Esophagus mucosa (tissue), 1 donor: ENCODE results near the gene CCDC68. TPM values are rescaled to one million over a fixed set of nuclear protein-coding genes. Genes with fewer than 3 reads are reported as not detected.
"Not testable (repeated sequence)": the region's sequence is repeated elsewhere in the genome, so short reads cannot be mapped to it uniquely, and the experiment has no call there.

Source experiments
- ATAC-seq: fragments of 200-7000 bp; cut with Tn5 transposase; one replicate; pipeline ENCODE4 v1.9.1; 2020
- total RNA-seq: library from RNA; stranded (reverse); gene quantifications from one replicate; pipeline ENCODE4 v1.2.4, GENCODE V29; 2023
- donor health status: DM: yes; HTN: yes; CAD: no.

The CCDC68 gene
- total RNA-seq, 1 donor from 2014 or later = 1.5 TPM

GRCh38 chr18:54872681-54873080 lies 86.6 kb downstream of the CCDC68 start:
- no peak for ATAC-seq

DNA sequence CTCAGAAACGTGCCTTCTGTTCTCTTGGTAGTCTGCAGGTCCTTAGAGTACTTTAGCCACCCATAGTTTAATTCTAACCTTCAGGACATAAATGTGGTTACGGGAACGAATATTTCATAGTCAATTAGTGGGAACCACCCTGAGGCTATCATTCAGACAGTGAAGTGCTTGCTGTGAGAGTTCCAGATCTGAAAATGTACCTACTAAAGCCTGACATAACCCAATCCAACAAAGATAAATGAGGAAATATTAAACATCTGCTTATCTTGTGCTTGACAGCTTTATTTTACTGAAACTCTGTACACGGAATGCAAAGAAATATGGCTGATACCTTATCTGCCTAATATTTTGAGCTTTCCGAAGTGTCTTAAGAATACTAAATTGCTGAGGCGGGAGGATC lies 88.0 kb downstream of the CCDC68 start:
- ATAC-seq = no peak

DNA sequence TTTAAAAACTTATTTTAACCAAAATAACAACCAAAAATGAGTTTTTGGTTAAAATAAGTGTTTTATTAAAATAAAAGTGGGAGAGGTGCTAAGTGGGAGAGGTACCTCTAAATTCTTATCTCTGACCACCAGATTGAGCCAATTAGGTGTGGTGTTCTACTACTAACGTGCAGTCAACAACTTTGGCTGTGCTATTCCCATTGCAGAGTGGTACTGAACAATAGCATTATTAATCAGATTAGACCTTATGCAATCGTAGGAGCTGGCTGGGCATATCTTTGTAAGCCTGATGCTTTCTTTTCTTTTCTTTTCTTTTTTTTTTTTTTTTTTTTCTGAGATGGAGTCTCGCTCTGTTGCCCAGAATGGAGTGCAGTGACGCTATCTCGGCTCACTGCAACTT lies 92.1 kb downstream of the CCDC68 start:
- no peak for ATAC-seq

DNA sequence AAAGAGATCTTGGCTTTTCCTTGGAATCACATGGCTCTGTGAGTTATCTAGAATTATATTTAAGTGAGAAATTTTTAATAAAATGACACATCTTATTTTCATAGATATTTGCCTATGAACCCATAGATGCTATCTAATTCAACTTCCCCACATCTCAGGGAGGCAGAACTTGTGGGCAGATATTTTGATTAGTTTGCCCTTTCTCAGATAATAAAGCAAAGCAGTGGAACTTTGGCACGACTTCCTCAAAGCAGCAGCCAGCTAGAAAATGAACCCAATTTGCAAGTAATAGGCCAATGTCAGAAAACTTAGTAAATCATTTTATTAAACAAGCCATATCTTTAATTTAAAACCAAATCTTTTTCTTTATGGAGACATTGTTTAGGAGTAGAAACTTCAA lies 98.3 kb downstream of the CCDC68 start:
- ATAC-seq = no peak

DNA sequence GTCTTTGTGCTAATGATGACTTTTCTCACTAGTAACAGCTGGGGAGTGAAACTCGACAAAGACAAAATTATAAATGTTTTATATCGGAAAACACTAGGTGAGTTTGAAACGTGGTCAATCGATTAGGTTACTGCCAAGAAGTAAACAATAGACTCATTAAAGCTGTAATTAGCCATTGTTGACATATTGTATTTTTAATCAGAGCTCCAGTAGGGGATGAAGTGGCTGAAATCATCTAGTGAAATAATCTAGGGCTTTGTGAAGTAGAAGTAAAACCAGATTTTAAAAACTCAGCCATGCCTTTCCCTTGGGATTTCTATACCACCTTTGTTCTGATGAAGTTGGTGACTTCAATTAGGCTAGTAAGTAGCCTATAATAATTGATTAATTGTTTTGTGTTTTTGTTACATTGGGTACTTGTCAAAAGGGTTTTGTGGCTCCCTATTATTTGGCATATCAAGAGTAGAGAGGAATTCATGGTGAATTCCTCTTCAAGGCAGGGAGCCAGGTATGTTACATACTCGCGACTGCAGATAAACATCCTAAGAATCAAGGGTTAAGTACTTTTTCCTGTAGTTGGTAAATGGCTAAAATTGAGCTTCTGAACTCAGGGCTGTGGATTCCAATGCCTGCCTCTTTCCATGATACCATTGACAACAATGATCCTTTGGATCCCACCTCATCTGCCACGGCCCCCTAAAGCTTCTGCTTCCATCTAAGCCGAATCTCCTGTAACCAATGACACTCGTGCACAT lies 99.4 kb downstream of the CCDC68 start:
- ATAC-seq = no peak

DNA sequence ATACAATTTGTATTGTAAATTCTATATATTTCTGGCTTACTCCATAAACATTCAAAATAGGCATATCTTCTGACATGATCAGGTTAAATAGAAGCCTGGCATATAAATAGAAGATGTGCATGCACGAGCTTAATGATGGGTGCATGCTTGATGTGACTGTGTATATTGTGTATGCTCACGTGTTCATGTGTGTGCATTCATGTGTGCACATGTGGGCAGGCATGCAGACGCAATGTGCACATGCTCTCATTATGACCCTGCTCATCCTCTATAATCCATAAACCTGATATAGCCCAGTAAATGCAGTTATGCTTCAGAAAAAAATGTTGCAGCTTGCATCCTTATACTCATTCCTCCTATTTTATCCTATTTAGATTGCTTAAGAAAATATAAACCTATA lies 101.8 kb downstream of the CCDC68 start:
- no peak for ATAC-seq

- ATAC-seq = no peak
Observed at GRCh38 chr18:54856105-54856646, 103.1 kb downstream of the CCDC68 start.

- ATAC-seq = not testable (repeated sequence)
Observed at GRCh38 chr18:54855050-54855449, 104.2 kb downstream of the CCDC68 start.

GRCh38 chr18:54852780-54853675 lies 106.2 kb downstream of the CCDC68 start:
- no peak for ATAC-seq

Other genes with a start within 250 kb of the CCDC68 start
- gene RAB27B, start 131.0 kb downstream of the CCDC68 start, total RNA-seq = 35.3 TPM